Testis (tissue), 3 donors: ENCODE data around the gene NEMP2. TPM values are rescaled to one million over a fixed set of nuclear protein-coding genes. Genes with fewer than 3 reads are reported as not detected.
"Not testable (repeated sequence)": the region's sequence is repeated elsewhere in the genome, so short reads cannot be mapped to it uniquely, and the experiment has no call there.

Source experiments
- DNase-seq: peaks from one replicate; pipeline ENCODE4 v3.0.0-alpha.2; 2019
- H3K27ac ChIP-seq, 2 donors: fragments of 200-600 bp; sonication (generic); one replicate each; pipeline ENCODE4 v1.5.1; 2019
- H3K27me3 ChIP-seq: fragments of 200-600 bp; sonication (generic); one replicate; pipeline ENCODE4 v1.5.1; 2019
- H3K36me3 ChIP-seq: fragments of 200-600 bp; sonication (generic); one replicate; pipeline ENCODE4 v1.5.1; 2017; ENCODE audit warnings: low read depth; ENCODE audit errors: missing control alignments
- H3K4me1 ChIP-seq: fragments of 200-600 bp; sonication (generic); one replicate; pipeline ENCODE4 v1.5.1; 2019
- H3K4me3 ChIP-seq, 2 donors: fragments of 200-600 bp; sonication (generic); one replicate each; pipeline ENCODE4 v1.5.1; 2017 to 2019
- H3K9me3 ChIP-seq: fragments of 200-600 bp; sonication (generic); one replicate; pipeline ENCODE4 v1.5.1; 2017
- POLR2A ChIP-seq: fragments of 450-650 bp; IDR thresholded peaks from one replicate; pipeline ENCODE4 v1.6.1; 2017; ENCODE audit warnings: antibody characterized with exemption, mild to moderate bottlenecking, moderate library complexity
- WGBS, 2 donors: methylation state at CpG; one replicate each; pipeline ENCODE4 v1.1.5; 2018; 5-methylcytosine and 5-hydroxymethylcytosine counted together
- intact Hi-C: fragments of 100-400 bp; cut with DNase I; formaldehyde crosslinking; loops from one replicate; pipeline ENCODE4 v1.15.1; 2023; ENCODE audit warnings: low total_unique reads
- polyA plus RNA-seq: library from polyadenylated mRNA; stranded (reverse); fragments of 350-450 nt; fragmentation: Illumina TruSeq; extraction: RNeasy Lipid Tissue Mini Kit (QIAGEN cat#74804); gene quantifications from one replicate; pipeline ENCODE4 v1.2.3, GENCODE V29; 2014; ENCODE audit warnings: low read depth, low replicate concordance; ENCODE audit not compliant: insufficient read depth
- total RNA-seq, 2 donors: library from RNA; depleted of rRNA; stranded (reverse); fragments of >200 nt; gene quantifications; one replicate each; pipeline ENCODE4 v1.2.3, GENCODE V29; 2016
- TF ChIP-seq, protein P1 (sequence below), 3 experiments: fragments of 450-650 bp in 2 of 3; fragments of 200-600 bp in 1 of 3; sonication (generic) in 1 of 3; IDR thresholded peaks; one replicate each; pipeline ENCODE4 v1.5.1; 2016 to 2019; ENCODE audit warnings: antibody characterized with exemption in 3 of 3, mild to moderate bottlenecking in 2 of 3, moderate library complexity in 1 of 3

Gene NEMP2
- total and polyA plus RNA-seq, 3 donors from 2014 or later = 8.1 to 32.0 (median 16.8) TPM

DNA sequence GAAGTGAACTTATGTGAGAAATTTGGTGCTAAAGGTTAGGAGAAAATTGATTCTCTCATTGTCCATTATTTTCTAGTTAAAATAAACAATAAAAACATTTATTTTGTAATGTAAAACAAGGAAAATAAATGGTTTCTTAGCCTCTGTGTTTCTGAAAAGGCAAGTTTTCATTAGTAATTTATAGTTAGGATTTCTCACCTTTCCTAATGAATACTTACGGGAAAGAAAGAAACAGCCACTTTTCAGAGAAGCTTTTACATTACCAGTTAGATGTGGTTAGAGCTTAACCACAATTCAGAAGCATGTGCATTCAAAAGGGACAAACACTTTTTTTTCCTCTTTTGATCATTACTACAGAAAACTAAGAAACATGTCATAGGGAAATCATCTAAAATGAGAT, 18.8 kb downstream of the NEMP2 start:
- 89 to 91% methylated on average over 1 of the region's 1 CpG for WGBS, 2 donors
- H3K4me3 ChIP-seq = no peak overlapping the region
- intact Hi-C loops = no loop called here
- no peak for DNase-seq
- H3K4me1 ChIP-seq = no peaks in the 10 kb centered on the region
- H3K36me3 ChIP-seq = no peaks in the 10 kb centered on the region
- TF ChIP-seq POLR2A = no peak
- TF ChIP-seq, protein P1, sequence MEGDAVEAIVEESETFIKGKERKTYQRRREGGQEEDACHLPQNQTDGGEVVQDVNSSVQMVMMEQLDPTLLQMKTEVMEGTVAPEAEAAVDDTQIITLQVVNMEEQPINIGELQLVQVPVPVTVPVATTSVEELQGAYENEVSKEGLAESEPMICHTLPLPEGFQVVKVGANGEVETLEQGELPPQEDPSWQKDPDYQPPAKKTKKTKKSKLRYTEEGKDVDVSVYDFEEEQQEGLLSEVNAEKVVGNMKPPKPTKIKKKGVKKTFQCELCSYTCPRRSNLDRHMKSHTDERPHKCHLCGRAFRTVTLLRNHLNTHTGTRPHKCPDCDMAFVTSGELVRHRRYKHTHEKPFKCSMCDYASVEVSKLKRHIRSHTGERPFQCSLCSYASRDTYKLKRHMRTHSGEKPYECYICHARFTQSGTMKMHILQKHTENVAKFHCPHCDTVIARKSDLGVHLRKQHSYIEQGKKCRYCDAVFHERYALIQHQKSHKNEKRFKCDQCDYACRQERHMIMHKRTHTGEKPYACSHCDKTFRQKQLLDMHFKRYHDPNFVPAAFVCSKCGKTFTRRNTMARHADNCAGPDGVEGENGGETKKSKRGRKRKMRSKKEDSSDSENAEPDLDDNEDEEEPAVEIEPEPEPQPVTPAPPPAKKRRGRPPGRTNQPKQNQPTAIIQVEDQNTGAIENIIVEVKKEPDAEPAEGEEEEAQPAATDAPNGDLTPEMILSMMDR (IDR thresholded peaks at IDR 0.05) = no peak
- H3K9me3 ChIP-seq = no peaks in the 10 kb centered on the region
- H3K27ac ChIP-seq = no peak overlapping the region
- no peaks in the 10 kb centered on the region for H3K27me3 ChIP-seq

DNA sequence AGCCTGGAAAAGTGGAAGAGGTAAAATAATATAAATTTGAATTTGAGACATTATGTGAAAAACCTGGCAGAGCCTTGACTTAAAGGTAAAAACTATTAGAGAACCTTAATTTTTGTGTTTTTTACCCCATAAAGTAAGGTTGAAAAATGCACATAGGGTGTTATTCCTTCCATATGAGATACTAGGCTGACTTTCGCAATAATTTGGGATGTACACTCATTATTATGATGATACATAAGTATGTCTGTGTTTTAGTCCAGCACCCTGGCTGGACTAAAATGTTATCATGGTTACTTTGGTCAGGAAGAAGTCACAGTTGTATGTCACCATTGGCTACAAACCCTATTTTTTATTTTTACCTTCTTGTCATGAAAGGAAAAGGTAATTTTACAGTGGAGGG, 19.8 kb downstream of the NEMP2 start:
- no peaks in the 10 kb centered on the region for H3K36me3 ChIP-seq
- intact Hi-C loops = no loop called here
- H3K27ac ChIP-seq = no peak overlapping the region
- no peak overlapping the region for H3K4me3 ChIP-seq
- no peaks in the 10 kb centered on the region for H3K9me3 ChIP-seq
- no peaks in the 10 kb centered on the region for H3K27me3 ChIP-seq
- TF ChIP-seq, protein P1 (IDR thresholded peaks at IDR 0.05) = no peak
- TF ChIP-seq POLR2A = no peak
- no peak for DNase-seq
- no peaks in the 10 kb centered on the region for H3K4me1 ChIP-seq
- WGBS, 2 donors = 94 to 96% methylated on average over 1 of the region's 1 CpG

GRCh38 chr2:190513877-190514276, 20.6 kb downstream of the NEMP2 start:
- Histone ChIP-seq H3K27me3 (no peaks in the 10 kb centered on the region), H3K36me3 (no peaks in the 10 kb centered on the region), H3K4me1 (no peaks in the 10 kb centered on the region), H3K27ac (no peak overlapping the region), H3K4me3 (no peak overlapping the region), H3K9me3 (no peaks in the 10 kb centered on the region)
- intact Hi-C loops = no loop called here
- 91 to 97% methylated on average over 2 of the region's 2 CpGs for WGBS, 2 donors
- no peak for DNase-seq
- TF ChIP-seq, protein P1 (IDR thresholded peaks at IDR 0.05) = no peak
- no peak for TF ChIP-seq POLR2A

DNA sequence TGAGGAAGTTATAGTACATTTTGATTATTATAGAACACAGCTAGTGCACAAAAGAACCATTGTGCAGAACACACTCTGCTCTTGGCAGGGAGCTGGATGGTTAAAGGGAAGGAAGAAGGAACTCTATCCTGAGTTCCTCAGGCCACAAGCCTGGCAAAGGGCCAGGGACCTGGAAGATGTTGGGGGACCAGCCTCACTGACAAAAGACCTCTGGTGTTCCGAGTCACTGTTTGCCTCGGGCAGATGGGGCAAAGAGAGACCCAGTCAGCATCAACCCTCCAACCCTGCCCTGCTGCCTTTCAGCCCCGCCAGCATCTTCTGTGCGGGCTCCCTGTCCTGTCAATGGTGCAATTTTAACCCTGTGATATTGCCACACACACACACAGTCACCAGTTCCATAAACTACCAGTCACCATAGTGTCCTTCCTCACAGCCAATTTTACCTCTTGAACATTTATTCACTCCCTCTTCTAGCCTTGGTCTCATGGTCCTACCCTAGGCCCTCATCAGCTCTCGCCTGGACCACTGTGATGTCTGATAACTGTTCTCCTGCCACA, 21.9 kb downstream of the NEMP2 start:
- Histone ChIP-seq H3K27ac (no peak overlapping the region), H3K9me3 (no peaks in the 10 kb centered on the region), H3K27me3 (no peaks in the 10 kb centered on the region), H3K36me3 (no peaks in the 10 kb centered on the region), H3K4me3 (no peak overlapping the region), H3K4me1 (no peaks in the 10 kb centered on the region)
- TF ChIP-seq, protein P1 (IDR thresholded peaks at IDR 0.05) = no peak
- TF ChIP-seq POLR2A = no peak
- 90 to 92% methylated on average over 5 of the region's 5 CpGs for WGBS, 2 donors
- DNase-seq = no peak
- intact Hi-C loops = no loop called here

DNA sequence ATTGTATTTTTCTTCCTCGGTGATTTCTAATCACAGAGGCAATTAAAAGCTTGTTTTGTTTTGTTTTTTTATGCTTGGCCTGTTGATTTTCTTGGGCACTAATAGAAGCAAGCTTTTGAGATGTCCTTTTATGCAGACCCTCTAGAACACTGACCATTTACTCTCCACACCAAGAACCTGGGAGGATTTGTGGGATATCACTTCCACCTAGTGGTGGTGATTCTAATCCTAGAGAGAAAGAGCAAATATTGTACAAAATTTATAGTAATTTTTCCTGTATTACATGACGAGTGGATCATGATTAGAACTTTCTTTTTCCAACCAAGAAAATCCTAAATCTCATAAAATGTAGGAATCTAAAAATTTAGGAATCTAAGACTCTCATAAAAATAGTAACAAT, 23.4 kb downstream of the NEMP2 start:
- Histone ChIP-seq H3K27ac (no peak overlapping the region), H3K4me1 (no peaks in the 10 kb centered on the region), H3K9me3 (no peaks in the 10 kb centered on the region), H3K27me3 (no peaks in the 10 kb centered on the region), H3K4me3 (no peak overlapping the region), H3K36me3 (no peaks in the 10 kb centered on the region)
- DNase-seq = no peak
- no peak for TF ChIP-seq POLR2A
- TF ChIP-seq, protein P1 (IDR thresholded peaks at IDR 0.05) = peak in 1 of 3 experiments; percentile 60
- intact Hi-C loops = no loop called here
- WGBS, 2 donors = 61 to 67% methylated on average over 2 of the region's 2 CpGs

- WGBS, 2 donors = 94 to 96% methylated on average over 5 of the region's 5 CpGs
- H3K27ac ChIP-seq, H3K36me3 ChIP-seq, DNase-seq, H3K9me3 ChIP-seq, intact Hi-C loops, H3K4me3 ChIP-seq, H3K27me3 ChIP-seq, H3K4me1 ChIP-seq: not testable (repeated sequence)
These were observed 24.6 kb downstream of the NEMP2 start for GRCh38 chr2:190509895-190510294.
